ENCODE measurements around the gene LPIN1.

Gene LPIN1

GRCh38 chr2:11832531-11832930 is 86.1 kb downstream of the LPIN1 start:
- DNase-seq (ENCODE audit: low spot score) = no peak
- in situ Hi-C loops (cut with MboI; ENCODE audit: low sequenced_read_pairs, unreplicated experiment) = loop anchor here (25.0 kb wide), 2 partner anchors 880 to 1180 kb away; partner anchors contain the start of gene TRIB2
- TF ChIP-seq CTCF (IDR thresholded peaks at IDR 0.05; ENCODE audit: borderline replicate concordance, control extremely low read depth, extremely low read depth, insufficient read depth, missing control alignments) = no peak

- in situ Hi-C loops (cut with MboI; ENCODE audit: low sequenced_read_pairs, unreplicated experiment) = loop anchor here (25.0 kb wide), 2 partner anchors 879 to 1179 kb away; partner anchors contain the start of gene TRIB2
- no peak for TF ChIP-seq CTCF (IDR thresholded peaks at IDR 0.05; ENCODE audit: borderline replicate concordance, control extremely low read depth, extremely low read depth, insufficient read depth, missing control alignments)
- no peak for DNase-seq (ENCODE audit: low spot score)
Measured at GRCh38 chr2:11833601-11834000, 87.2 kb downstream of the LPIN1 start.

GRCh38 chr2:11835403-11835802 is 89.0 kb downstream of the LPIN1 start:
- no peak for DNase-seq (ENCODE audit: low spot score)
- no peak for TF ChIP-seq CTCF (IDR thresholded peaks at IDR 0.05; ENCODE audit: borderline replicate concordance, control extremely low read depth, extremely low read depth, insufficient read depth, missing control alignments)
- in situ Hi-C loops (cut with MboI; ENCODE audit: low sequenced_read_pairs, unreplicated experiment) = loop anchor here (25.0 kb wide), 2 partner anchors 877 to 1177 kb away; partner anchors contain the start of gene TRIB2

- no peak for DNase-seq (ENCODE audit: low spot score)
- in situ Hi-C loops (cut with MboI; ENCODE audit: low sequenced_read_pairs, unreplicated experiment) = loop anchor here (25.0 kb wide), 2 partner anchors 876 to 1176 kb away; partner anchors contain the start of gene TRIB2
- TF ChIP-seq CTCF (IDR thresholded peaks at IDR 0.05; ENCODE audit: borderline replicate concordance, control extremely low read depth, extremely low read depth, insufficient read depth, missing control alignments) = no peak
Measured at GRCh38 chr2:11836647-11837219, 90.3 kb downstream of the LPIN1 start.

- in situ Hi-C loops (cut with MboI; ENCODE audit: low sequenced_read_pairs, unreplicated experiment) = loop anchor here (25.0 kb wide), 2 partner anchors 874 to 1174 kb away; partner anchors contain the start of gene TRIB2
- TF ChIP-seq CTCF (IDR thresholded peaks at IDR 0.05; ENCODE audit: borderline replicate concordance, control extremely low read depth, extremely low read depth, insufficient read depth, missing control alignments) = no peak
- no peak for DNase-seq (ENCODE audit: low spot score)
Measured at GRCh38 chr2:11837875-11838734, 91.7 kb downstream of the LPIN1 start.

- no peak for DNase-seq (ENCODE audit: low spot score)
- TF ChIP-seq CTCF (IDR thresholded peaks at IDR 0.05; ENCODE audit: borderline replicate concordance, control extremely low read depth, extremely low read depth, insufficient read depth, missing control alignments) = no peak
- in situ Hi-C loops (cut with MboI; ENCODE audit: low sequenced_read_pairs, unreplicated experiment) = loop anchor here (25.0 kb wide), 2 partner anchors 872 to 1172 kb away; partner anchors contain the start of gene TRIB2
Measured at GRCh38 chr2:11839916-11840315, 93.5 kb downstream of the LPIN1 start.
